SK-N-SH treated with all-trans-retinoic acid at 6 μM for 48 hours (cell line): ENCODE measurements around the gene DIP2C.

ENCODE experiments used
- ARNTL ChIP-seq: fragments of 450-650 bp; formaldehyde crosslinking; IDR thresholded peaks from 2 replicates; pipeline ENCODE4 v1.5.0; 2020; ENCODE audit warnings: low read depth, mild to moderate bottlenecking, moderate library complexity, borderline replicate concordance
- ISL1 ChIP-seq: fragments of 250-450 bp; sonication (Bioruptor Pico); IDR thresholded peaks from 2 replicates; pipeline ENCODE4 v2.1.2; 2022; ENCODE audit warnings: mild to moderate bottlenecking, moderate library complexity
- PATZ1 ChIP-seq: fragments of 250-450 bp; sonication (Bioruptor Pico); IDR thresholded peaks from 2 replicates; pipeline ENCODE4 v1.8.0; 2020; ENCODE audit warnings: mild to moderate bottlenecking, moderate library complexity, borderline replicate concordance
- SNAI2 ChIP-seq: fragments of 250-450 bp; sonication (Bioruptor Pico); IDR thresholded peaks from 2 replicates; pipeline ENCODE4 v1.5.0; 2020; ENCODE audit warnings: mild to moderate bottlenecking, moderate library complexity
- TOX ChIP-seq: fragments of 250-450 bp; sonication (Bioruptor Pico); IDR thresholded peaks from 2 replicates; pipeline ENCODE4 v1.8.0; 2021; ENCODE audit warnings: mild to moderate bottlenecking, moderate library complexity, borderline replicate concordance
- ZC3H10 ChIP-seq: fragments of 250-450 bp; sonication (Bioruptor Pico); IDR thresholded peaks from 2 replicates; pipeline ENCODE4 v1.5.1; 2021; ENCODE audit warnings: mild to moderate bottlenecking, moderate library complexity
- ZFP3 ChIP-seq: fragments of 250-450 bp; sonication (Bioruptor Pico); IDR thresholded peaks from 2 replicates; pipeline ENCODE4 v1.5.0; 2020; ENCODE audit warnings: mild to moderate bottlenecking, moderate library complexity
- ZFP30 ChIP-seq: fragments of 450-650 bp; formaldehyde crosslinking; IDR thresholded peaks from 2 replicates; pipeline ENCODE4 v1.5.0; 2022; ENCODE audit warnings: mild to moderate bottlenecking, moderate library complexity
- ZNF565 ChIP-seq: fragments of 450-650 bp; formaldehyde crosslinking; conservative IDR thresholded peaks from 2 replicates; pipeline ENCODE4 v1.5.0; 2020; ENCODE audit warnings: low read depth, mild to moderate bottlenecking, moderate library complexity
- TF ChIP-seq, protein P1 (sequence below): fragments of 250-450 bp; sonication (Bioruptor Pico); IDR thresholded peaks from 2 replicates; pipeline ENCODE4 v1.8.0; 2021; ENCODE audit warnings: low read depth, mild to moderate bottlenecking, moderate library complexity, borderline replicate concordance

GRCh38 chr10:349081-349480, 340.4 kb downstream of the DIP2C start:
- TF ChIP-seq ZFP30 (no peak), ARNTL (CRISPR knock-in tag) (no peak), ZNF565 (no peak), ISL1 (no peak), ZC3H10 (CRISPR knock-in tag) (no peak), TOX (CRISPR knock-in tag) (no peak), PATZ1 (CRISPR knock-in tag) (no peak), SNAI2 (CRISPR knock-in tag) (no peak), ZFP3 (CRISPR knock-in tag) (no peak)
- TF ChIP-seq, protein P1, sequence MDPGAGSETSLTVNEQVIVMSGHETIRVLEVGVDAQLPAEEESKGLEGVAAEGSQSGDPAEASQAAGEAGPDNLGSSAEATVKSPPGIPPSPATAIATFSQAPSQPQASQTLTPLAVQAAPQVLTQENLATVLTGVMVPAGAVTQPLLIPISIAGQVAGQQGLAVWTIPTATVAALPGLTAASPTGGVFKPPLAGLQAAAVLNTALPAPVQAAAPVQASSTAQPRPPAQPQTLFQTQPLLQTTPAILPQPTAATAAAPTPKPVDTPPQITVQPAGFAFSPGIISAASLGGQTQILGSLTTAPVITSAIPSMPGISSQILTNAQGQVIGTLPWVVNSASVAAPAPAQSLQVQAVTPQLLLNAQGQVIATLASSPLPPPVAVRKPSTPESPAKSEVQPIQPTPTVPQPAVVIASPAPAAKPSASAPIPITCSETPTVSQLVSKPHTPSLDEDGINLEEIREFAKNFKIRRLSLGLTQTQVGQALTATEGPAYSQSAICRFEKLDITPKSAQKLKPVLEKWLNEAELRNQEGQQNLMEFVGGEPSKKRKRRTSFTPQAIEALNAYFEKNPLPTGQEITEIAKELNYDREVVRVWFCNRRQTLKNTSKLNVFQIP (CRISPR knock-in tag), result no peak
